OCI-LY3 (cell line): ENCODE data around the gene G0S2.

Experiments
- EZH2phosphoT487 ChIP-seq: fragments of 200-600 bp; shearing (Covaris generic); IDR thresholded peaks from 2 replicates; pipeline ENCODE4 v1.6.1; 2018; ENCODE audit warnings: antibody characterized with exemption, mixed run types, low read depth
- TF ChIP-seq, protein P1 (sequence below): fragments of 200-600, 300-600 bp; sonication (generic); IDR thresholded peaks from 2 replicates; pipeline ENCODE4 v1.5.1; 2014; ENCODE audit warnings: antibody characterized with exemption, low read length, low read depth

GRCh38 chr1:209641832-209642172, 33.4 kb upstream of the G0S2 start:
- TF ChIP-seq, protein P1, sequence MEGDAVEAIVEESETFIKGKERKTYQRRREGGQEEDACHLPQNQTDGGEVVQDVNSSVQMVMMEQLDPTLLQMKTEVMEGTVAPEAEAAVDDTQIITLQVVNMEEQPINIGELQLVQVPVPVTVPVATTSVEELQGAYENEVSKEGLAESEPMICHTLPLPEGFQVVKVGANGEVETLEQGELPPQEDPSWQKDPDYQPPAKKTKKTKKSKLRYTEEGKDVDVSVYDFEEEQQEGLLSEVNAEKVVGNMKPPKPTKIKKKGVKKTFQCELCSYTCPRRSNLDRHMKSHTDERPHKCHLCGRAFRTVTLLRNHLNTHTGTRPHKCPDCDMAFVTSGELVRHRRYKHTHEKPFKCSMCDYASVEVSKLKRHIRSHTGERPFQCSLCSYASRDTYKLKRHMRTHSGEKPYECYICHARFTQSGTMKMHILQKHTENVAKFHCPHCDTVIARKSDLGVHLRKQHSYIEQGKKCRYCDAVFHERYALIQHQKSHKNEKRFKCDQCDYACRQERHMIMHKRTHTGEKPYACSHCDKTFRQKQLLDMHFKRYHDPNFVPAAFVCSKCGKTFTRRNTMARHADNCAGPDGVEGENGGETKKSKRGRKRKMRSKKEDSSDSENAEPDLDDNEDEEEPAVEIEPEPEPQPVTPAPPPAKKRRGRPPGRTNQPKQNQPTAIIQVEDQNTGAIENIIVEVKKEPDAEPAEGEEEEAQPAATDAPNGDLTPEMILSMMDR = no peak
- no peak for TF ChIP-seq EZH2phosphoT487
